Measurements from ENCODE around the gene KMT5C. TPM values are rescaled to one million over a fixed set of nuclear protein-coding genes. Genes with fewer than 3 reads are reported as not detected.

KMT5C gene
- total and polyA plus RNA-seq, 8 donors = 12.9 to 27.6 (median 21.8) TPM

DNA sequence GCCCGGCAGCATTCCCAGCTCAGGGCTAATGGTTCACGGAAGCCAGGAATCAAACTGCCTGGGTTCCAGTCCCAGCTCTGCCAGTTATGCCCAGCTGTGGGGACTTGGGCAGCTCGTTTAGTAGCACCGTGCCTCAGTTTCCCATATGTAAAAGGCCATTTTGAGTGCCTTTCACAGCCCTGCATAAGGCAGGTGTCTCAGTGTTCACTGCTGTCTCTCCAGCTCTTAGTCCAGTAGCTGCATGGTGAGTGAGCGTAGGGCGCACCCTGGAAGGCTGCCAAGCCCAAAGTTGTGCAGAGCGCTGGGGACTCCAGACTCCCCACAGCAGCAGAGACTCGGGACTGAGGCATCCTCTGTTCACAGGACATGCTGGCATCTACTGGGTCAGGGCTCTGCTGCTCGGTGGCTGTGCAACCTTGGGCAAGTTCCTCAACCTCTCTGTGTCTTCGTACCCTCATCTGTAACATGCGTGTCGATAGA lies 51.6 kb downstream of the KMT5C start:
- Histone ChIP-seq H3K4me1 (peaks cover 20 to 42% of the 10 kb centered on the region in 2 donors), H3K4me3 (no peak overlapping the region), H3K27ac (no peak overlapping the region), H3K27me3 (no peaks in the 10 kb centered on the region), H3K9me3 (no peaks in the 10 kb centered on the region), H3K36me3 (peaks cover 0 to 56% of the 10 kb centered on the region in 2 donors)
- no peak for DNase-seq
- intact Hi-C loops (cut with DNase I) = no loop called here
- ATAC-seq = no peak
- TF ChIP-seq, protein P1, sequence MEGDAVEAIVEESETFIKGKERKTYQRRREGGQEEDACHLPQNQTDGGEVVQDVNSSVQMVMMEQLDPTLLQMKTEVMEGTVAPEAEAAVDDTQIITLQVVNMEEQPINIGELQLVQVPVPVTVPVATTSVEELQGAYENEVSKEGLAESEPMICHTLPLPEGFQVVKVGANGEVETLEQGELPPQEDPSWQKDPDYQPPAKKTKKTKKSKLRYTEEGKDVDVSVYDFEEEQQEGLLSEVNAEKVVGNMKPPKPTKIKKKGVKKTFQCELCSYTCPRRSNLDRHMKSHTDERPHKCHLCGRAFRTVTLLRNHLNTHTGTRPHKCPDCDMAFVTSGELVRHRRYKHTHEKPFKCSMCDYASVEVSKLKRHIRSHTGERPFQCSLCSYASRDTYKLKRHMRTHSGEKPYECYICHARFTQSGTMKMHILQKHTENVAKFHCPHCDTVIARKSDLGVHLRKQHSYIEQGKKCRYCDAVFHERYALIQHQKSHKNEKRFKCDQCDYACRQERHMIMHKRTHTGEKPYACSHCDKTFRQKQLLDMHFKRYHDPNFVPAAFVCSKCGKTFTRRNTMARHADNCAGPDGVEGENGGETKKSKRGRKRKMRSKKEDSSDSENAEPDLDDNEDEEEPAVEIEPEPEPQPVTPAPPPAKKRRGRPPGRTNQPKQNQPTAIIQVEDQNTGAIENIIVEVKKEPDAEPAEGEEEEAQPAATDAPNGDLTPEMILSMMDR (IDR thresholded peaks at IDR 0.05) = no peak

DNA sequence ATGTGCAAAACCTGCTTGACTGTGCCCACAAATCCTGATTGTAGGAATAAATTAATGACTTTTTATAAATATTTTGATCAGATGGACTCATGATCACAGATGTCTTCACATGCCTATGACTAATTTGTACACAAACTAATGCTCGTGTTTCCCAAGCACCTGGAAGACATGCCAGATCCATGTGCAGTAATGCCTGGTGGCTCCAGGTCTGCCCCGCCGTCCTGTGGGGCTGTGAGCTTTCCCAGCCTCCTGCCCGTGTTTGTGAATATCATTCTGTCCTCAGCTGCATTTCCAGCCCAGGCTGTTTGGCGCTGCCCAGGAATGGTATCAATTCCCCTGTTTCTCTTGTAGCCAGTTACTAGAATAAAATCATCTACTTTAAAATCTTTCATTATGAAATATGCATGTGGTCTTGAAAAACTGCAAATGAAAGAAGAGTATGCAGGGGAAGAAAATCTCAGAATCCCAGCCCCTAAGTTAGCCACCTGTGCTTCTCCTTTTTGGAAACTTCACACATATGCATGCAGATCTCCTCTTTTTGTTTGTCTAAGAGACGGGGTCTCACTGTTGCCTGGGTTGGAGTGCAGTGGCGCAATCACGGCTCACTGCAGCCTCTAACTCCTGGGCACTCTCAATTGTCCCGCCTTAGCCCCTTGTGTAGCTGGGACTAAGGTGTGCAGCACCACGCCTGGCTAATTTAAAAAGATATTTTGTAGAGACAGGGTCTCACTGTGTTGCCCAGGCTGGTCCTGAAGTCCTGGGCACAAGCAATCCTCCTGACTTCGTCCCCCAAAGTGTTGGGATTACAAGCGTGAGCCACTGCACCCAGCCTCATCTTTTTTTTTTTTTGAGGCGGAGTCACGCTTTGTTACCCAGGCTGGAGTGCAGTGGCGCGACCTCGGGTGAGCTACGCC lies 52.3 kb downstream of the KMT5C start:
- TF ChIP-seq, protein P1 (IDR thresholded peaks at IDR 0.05) = no peak
- Histone ChIP-seq H3K36me3 (peaks cover 0 to 50% of the 10 kb centered on the region in 2 donors), H3K4me1 (peaks cover 17 to 36% of the 10 kb centered on the region in 2 donors), H3K27ac (no peak overlapping the region), H3K4me3 (no peak overlapping the region), H3K27me3 (no peaks in the 10 kb centered on the region), H3K9me3 (no peaks in the 10 kb centered on the region)
- intact Hi-C loops (cut with DNase I) = no loop called here
- ATAC-seq = no peak
- DNase-seq = no peak

DNA sequence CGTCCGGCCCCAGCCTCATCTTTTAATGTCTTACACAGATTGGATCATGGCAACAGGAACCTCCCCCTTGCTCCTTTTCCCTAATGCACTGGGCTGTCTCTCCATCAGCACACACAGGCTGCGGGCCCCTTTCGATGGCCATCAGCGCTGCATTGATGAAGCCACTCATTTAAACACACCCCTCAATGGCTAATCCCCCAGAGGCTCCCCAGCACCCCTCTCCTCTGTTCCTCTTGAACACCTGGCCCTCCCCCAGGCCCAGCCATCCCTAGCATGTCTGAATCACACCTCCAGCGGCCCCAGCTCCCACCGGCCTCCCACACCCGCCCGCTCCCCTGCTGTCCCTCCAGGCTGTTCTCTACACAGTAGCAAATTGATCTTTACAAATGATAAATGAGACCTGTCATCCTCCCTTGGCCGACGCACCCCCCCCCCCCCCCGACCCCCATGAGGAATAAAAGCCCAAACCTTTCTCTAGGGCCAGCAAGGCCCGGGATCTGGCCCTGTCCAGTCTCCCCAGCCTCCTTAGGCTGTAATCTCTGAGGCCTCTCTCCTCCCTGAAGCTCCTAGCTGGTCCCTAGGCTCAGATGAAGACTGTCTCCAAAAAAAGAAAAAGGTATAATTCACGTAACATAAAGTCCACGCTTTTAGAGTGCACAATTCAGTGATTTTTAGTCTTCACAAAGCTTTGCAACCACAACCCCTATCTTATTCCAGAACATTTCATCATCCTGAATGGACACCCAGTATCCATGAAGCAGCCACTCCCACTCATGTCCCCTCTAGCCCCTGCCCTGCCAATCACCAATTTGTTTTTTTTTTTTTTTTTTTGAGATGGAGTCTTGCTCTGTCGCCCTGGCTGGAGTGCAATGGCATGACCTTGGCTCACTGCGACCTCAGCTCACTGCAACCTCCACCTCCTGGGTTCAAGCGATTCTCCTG lies 53.4 kb downstream of the KMT5C start:
- no peaks in the 10 kb centered on the region for H3K27me3 ChIP-seq
- ATAC-seq (no peak), DNase-seq (no peak)
- H3K4me1 ChIP-seq = peaks cover 6 to 25% of the 10 kb centered on the region in 2 donors
- H3K9me3 ChIP-seq = no peaks in the 10 kb centered on the region
- H3K27ac ChIP-seq = no peak overlapping the region
- H3K36me3 ChIP-seq = peaks cover 0 to 38% of the 10 kb centered on the region in 2 donors
- no peak overlapping the region for H3K4me3 ChIP-seq
- intact Hi-C loops (cut with DNase I) = no loop called here
- TF ChIP-seq, protein P1 (IDR thresholded peaks at IDR 0.05) = no peak

Other genes with a start within 250 kb of the KMT5C start
- 100 to 1,000 TPM in 1 of 2 donors, 10 to 100 TPM in 1; 93.2 to 113 TPM for gene PPP1R12C, start 222.2 kb upstream of the KMT5C start, total RNA-seq
- gene PPP1R12C, start 222.2 kb upstream of the KMT5C start, polyA plus RNA-seq (ENCODE audit: insufficient read length in 6 of 6) = 10 to 100 TPM; 50.2 to 82.4 (median 64.6) TPM
- gene TNNT1, start 190.7 kb upstream of the KMT5C start, total RNA-seq = 1 to 10 TPM in 1 of 2 donors, not detected in 1; 1.6 TPM
- 1 to 10 TPM; 1.1 to 4.3 (median 1.6) TPM for gene TNNT1, start 190.7 kb upstream of the KMT5C start, polyA plus RNA-seq (ENCODE audit: insufficient read length in 6 of 6)
- 1 to 10 TPM; 1.2 to 1.6 TPM for gene TNNI3, start 182.1 kb upstream of the KMT5C start, total RNA-seq
- 1 to 10 TPM in 1 of 6 donors, under 1 TPM in 4, not detected in 1; 0.75 to 1.6 (median 0.84) TPM for gene TNNI3, start 182.1 kb upstream of the KMT5C start, polyA plus RNA-seq (ENCODE audit: insufficient read length in 6 of 6)
- 10 to 100 TPM in 1 of 2 donors, under 1 TPM in 1; 0.76 to 11.0 TPM for gene DNAAF3, start 173.3 kb upstream of the KMT5C start, total RNA-seq
- 1 to 10 TPM; 1.7 to 6.9 (median 5.4) TPM for gene DNAAF3, start 173.3 kb upstream of the KMT5C start, polyA plus RNA-seq (ENCODE audit: insufficient read length in 6 of 6)
- gene SYT5, start 159.6 kb upstream of the KMT5C start, total RNA-seq = not detected
- 1 to 10 TPM in 3 of 6 donors, under 1 TPM in 3; 0.61 to 1.5 (median 0.94) TPM for gene SYT5, start 159.6 kb upstream of the KMT5C start, polyA plus RNA-seq (ENCODE audit: insufficient read length in 6 of 6)
- under 1 TPM; 0.20 to 0.63 TPM for gene PTPRH, start 130.4 kb upstream of the KMT5C start, total RNA-seq
- under 1 TPM; 0.10 to 0.32 (median 0.20) TPM for gene PTPRH, start 130.4 kb upstream of the KMT5C start, polyA plus RNA-seq (ENCODE audit: insufficient read length in 6 of 6)
- gene TMEM86B, start 111.1 kb upstream of the KMT5C start, total RNA-seq = 1 to 10 TPM; 1.9 to 2.7 TPM
- gene TMEM86B, start 111.1 kb upstream of the KMT5C start, polyA plus RNA-seq (ENCODE audit: insufficient read length in 6 of 6) = 1 to 10 TPM; 2.3 to 4.4 (median 2.7) TPM
- gene PPP6R1, start 80.9 kb upstream of the KMT5C start, total RNA-seq = 10 to 100 TPM; 56.0 to 81.8 TPM
- gene PPP6R1, start 80.9 kb upstream of the KMT5C start, polyA plus RNA-seq (ENCODE audit: insufficient read length in 6 of 6) = 10 to 100 TPM; 33.4 to 43.8 (median 39.8) TPM
- gene HSPBP1, start 59.8 kb upstream of the KMT5C start, total RNA-seq = 10 to 100 TPM; 23.8 to 31.0 TPM
- gene HSPBP1, start 59.8 kb upstream of the KMT5C start, polyA plus RNA-seq (ENCODE audit: insufficient read length in 6 of 6) = 10 to 100 TPM; 23.7 to 38.4 (median 30.5) TPM
- gene BRSK1, start 55.9 kb upstream of the KMT5C start, total RNA-seq = 1 to 10 TPM; 2.2 to 3.3 TPM
- gene BRSK1, start 55.9 kb upstream of the KMT5C start, polyA plus RNA-seq (ENCODE audit: insufficient read length in 6 of 6) = 10 to 100 TPM; 11.7 to 18.1 (median 14.9) TPM
- 10 to 100 TPM; 13.3 to 29.5 TPM for gene TMEM150B, start 14.5 kb upstream of the KMT5C start, total RNA-seq
- 1 to 10 TPM in 1 of 6 donors, under 1 TPM in 5; 0.49 to 1.2 (median 0.82) TPM for gene TMEM150B, start 14.5 kb upstream of the KMT5C start, polyA plus RNA-seq (ENCODE audit: insufficient read length in 6 of 6)
- under 1 TPM in 1 of 2 donors, not detected in 1; 0.24 TPM for gene COX6B2, start 14.8 kb downstream of the KMT5C start, total RNA-seq
- gene COX6B2, start 14.8 kb downstream of the KMT5C start, polyA plus RNA-seq (ENCODE audit: insufficient read length in 6 of 6) = under 1 TPM; 0.20 to 0.75 (median 0.59) TPM
- not detected for gene GARIN5B, start 23.4 kb downstream of the KMT5C start, total RNA-seq
- under 1 TPM in 2 of 6 donors, not detected in 4; 0.04 to 0.06 TPM for gene GARIN5B, start 23.4 kb downstream of the KMT5C start, polyA plus RNA-seq (ENCODE audit: insufficient read length in 6 of 6)
- gene IL11, start 30.6 kb downstream of the KMT5C start, total RNA-seq = under 1 TPM; 0.10 to 0.44 TPM
- under 1 TPM; 0.16 to 0.90 (median 0.43) TPM for gene IL11, start 30.6 kb downstream of the KMT5C start, polyA plus RNA-seq (ENCODE audit: insufficient read length in 6 of 6)
- 1 to 10 TPM in 1 of 2 donors, not detected in 1; 9.3 TPM for gene TMEM190, start 37.0 kb downstream of the KMT5C start, total RNA-seq
- 10 to 100 TPM in 1 of 6 donors, 1 to 10 TPM in 5; 1.2 to 15.6 (median 4.5) TPM for gene TMEM190, start 37.0 kb downstream of the KMT5C start, polyA plus RNA-seq (ENCODE audit: insufficient read length in 6 of 6)
- 10 to 100 TPM; 25.3 to 33.9 TPM for gene TMEM238, start 44.4 kb downstream of the KMT5C start, total RNA-seq
- 1 to 10 TPM in 2 of 6 donors, under 1 TPM in 4; 0.48 to 1.9 (median 0.67) TPM for gene TMEM238, start 44.4 kb downstream of the KMT5C start, polyA plus RNA-seq (ENCODE audit: insufficient read length in 6 of 6)
- gene RPL28, start 46.1 kb downstream of the KMT5C start, total RNA-seq = 1,000 to 10,000 TPM; 1,601 to 1,774 TPM
- 1,000 to 10,000 TPM; 1,216 to 1,673 (median 1,335) TPM for gene RPL28, start 46.1 kb downstream of the KMT5C start, polyA plus RNA-seq (ENCODE audit: insufficient read length in 6 of 6)
- gene UBE2S, start 67.9 kb downstream of the KMT5C start, total RNA-seq = 10 to 100 TPM; 26.5 to 39.1 TPM
- gene UBE2S, start 67.9 kb downstream of the KMT5C start, polyA plus RNA-seq (ENCODE audit: insufficient read length in 6 of 6) = 10 to 100 TPM; 27.4 to 71.2 (median 35.7) TPM
- gene SHISA7, start 103.4 kb downstream of the KMT5C start, total RNA-seq = not detected
- gene SHISA7, start 103.4 kb downstream of the KMT5C start, polyA plus RNA-seq (ENCODE audit: insufficient read length in 6 of 6) = under 1 TPM; 0.11 to 0.23 (median 0.20) TPM
- 10 to 100 TPM; 36.2 to 49.4 TPM for gene ISOC2, start 121.8 kb downstream of the KMT5C start, total RNA-seq
- gene ISOC2, start 121.8 kb downstream of the KMT5C start, polyA plus RNA-seq (ENCODE audit: insufficient read length in 6 of 6) = 10 to 100 TPM; 23.8 to 38.3 (median 29.6) TPM
- not detected for gene C19orf85, start 124.9 kb downstream of the KMT5C start, total RNA-seq
- not detected for gene C19orf85, start 124.9 kb downstream of the KMT5C start, polyA plus RNA-seq (ENCODE audit: insufficient read length in 6 of 6)
- gene ZNF628, start 136.7 kb downstream of the KMT5C start, total RNA-seq = 1 to 10 TPM; 8.7 to 9.5 TPM
- gene ZNF628, start 136.7 kb downstream of the KMT5C start, polyA plus RNA-seq (ENCODE audit: insufficient read length in 6 of 6) = 1 to 10 TPM; 1.6 to 5.4 (median 2.8) TPM
- 10 to 100 TPM; 22.9 to 37.2 TPM for gene NAT14, start 145.3 kb downstream of the KMT5C start, total RNA-seq
- 10 to 100 TPM; 34.7 to 46.6 (median 41.3) TPM for gene NAT14, start 145.3 kb downstream of the KMT5C start, polyA plus RNA-seq (ENCODE audit: insufficient read length in 6 of 6)
- gene SSC5D, start 148.6 kb downstream of the KMT5C start, total RNA-seq = 10 to 100 TPM in 1 of 2 donors, 1 to 10 TPM in 1; 5.3 to 45.9 TPM
- 10 to 100 TPM in 1 of 6 donors, 1 to 10 TPM in 5; 4.1 to 12.7 (median 8.0) TPM for gene SSC5D, start 148.6 kb downstream of the KMT5C start, polyA plus RNA-seq (ENCODE audit: insufficient read length in 6 of 6)
- not detected for gene SBK2, start 197.3 kb downstream of the KMT5C start, total RNA-seq
- under 1 TPM in 1 of 6 donors, not detected in 5; 0.20 TPM for gene SBK2, start 197.3 kb downstream of the KMT5C start, polyA plus RNA-seq (ENCODE audit: insufficient read length in 6 of 6)
- under 1 TPM; 0.26 to 0.50 TPM for gene SBK3, start 205.7 kb downstream of the KMT5C start, total RNA-seq
- 1 to 10 TPM in 2 of 6 donors, under 1 TPM in 4; 0.46 to 1.7 (median 0.69) TPM for gene SBK3, start 205.7 kb downstream of the KMT5C start, polyA plus RNA-seq (ENCODE audit: insufficient read length in 6 of 6)
- 10 to 100 TPM; 12.8 to 14.7 TPM for gene ZNF579, start 241.0 kb downstream of the KMT5C start, total RNA-seq
- gene ZNF579, start 241.0 kb downstream of the KMT5C start, polyA plus RNA-seq (ENCODE audit: insufficient read length in 6 of 6) = 10 to 100 TPM; 10.7 to 13.9 (median 12.5) TPM